K562 (cell line): ENCODE measurements around the gene SGK1.

Experiments used
- BHLHE40 ChIP-seq: IDR thresholded peaks from 2 replicates; pipeline ENCODE4 v1.6.1; 2011; ENCODE audit warnings: low read length, improper control_type of control experiment
- JUN ChIP-seq, 2 experiments: sonication (generic) in 1 of 2; formaldehyde crosslinking in 1 of 2; IDR thresholded peaks; 2 replicates each; pipeline versions ENCODE4 v1.6.1 to v1.8.0; 2012 to 2022; ENCODE audit warnings: borderline replicate concordance in 2 of 2, mild to moderate bottlenecking in 2 of 2, improper control_type of control experiment in 1 of 2, low read depth in 1 of 2, low read length in 1 of 2, missing genetic modification reagents in 1 of 2
- NCOA6 ChIP-seq: fragments of 450-650 bp; IDR thresholded peaks from 2 replicates; pipeline ENCODE4 v1.6.1; 2017; ENCODE audit warnings: mild to moderate bottlenecking
- PHB ChIP-seq: fragments of 250-450 bp; sonication (Bioruptor Pico); IDR thresholded peaks from 2 replicates; pipeline ENCODE4 v1.5.0; 2021
- POLR2A ChIP-seq: fragments of 450-650 bp; conservative IDR thresholded peaks from 2 replicates; pipeline ENCODE4 v1.6.1; 2016
- PTBP1 ChIP-seq: fragments of 200-400 bp; formaldehyde crosslinking; IDR thresholded peaks from 2 replicates; pipeline ENCODE4 v1.6.1; 2017; ENCODE audit warnings: low read depth, low read length
- ZNF224 ChIP-seq: sonication (generic); formaldehyde crosslinking; IDR thresholded peaks from 2 replicates; pipeline ENCODE4 v1.8.0; 2022; ENCODE audit warnings: mild to moderate bottlenecking, missing genetic modification reagents
- TF ChIP-seq, protein P1 (sequence below): fragments of 450-650 bp; IDR thresholded peaks from 2 replicates; pipeline ENCODE4 v1.6.1; 2016

DNA sequence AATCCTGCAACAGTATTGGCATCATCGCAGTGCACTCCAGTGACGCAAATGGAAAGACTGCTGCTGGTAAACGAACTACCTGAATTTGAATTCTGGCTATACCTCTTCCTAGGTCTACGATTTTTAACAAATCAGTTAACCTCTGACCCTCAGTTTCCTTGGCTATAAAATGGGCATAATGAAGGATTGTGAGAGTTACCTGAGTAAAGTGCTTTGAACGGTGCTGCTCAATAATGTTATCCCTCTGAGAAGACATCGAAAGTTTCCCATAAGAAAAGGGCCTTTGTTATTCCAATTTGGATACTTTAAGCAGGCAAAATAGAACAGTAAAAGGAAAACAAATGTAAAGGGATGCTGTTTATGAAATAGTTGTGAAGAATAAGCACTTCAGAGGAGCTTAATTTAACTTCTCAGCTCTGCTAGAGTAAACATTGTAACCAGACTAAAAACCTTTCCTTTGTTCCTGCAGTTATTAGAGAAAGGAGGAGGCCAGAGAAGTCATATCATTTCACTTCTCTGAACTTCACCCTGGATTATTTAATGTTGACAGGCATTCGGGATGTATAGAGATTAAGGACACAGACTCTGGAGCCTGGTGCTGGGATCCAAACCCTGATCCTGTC lies 5.8 kb downstream of the SGK1 start:
- TF ChIP-seq, protein P1, sequence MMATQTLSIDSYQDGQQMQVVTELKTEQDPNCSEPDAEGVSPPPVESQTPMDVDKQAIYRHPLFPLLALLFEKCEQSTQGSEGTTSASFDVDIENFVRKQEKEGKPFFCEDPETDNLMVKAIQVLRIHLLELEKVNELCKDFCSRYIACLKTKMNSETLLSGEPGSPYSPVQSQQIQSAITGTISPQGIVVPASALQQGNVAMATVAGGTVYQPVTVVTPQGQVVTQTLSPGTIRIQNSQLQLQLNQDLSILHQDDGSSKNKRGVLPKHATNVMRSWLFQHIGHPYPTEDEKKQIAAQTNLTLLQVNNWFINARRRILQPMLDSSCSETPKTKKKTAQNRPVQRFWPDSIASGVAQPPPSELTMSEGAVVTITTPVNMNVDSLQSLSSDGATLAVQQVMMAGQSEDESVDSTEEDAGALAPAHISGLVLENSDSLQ, result no peak
- TF ChIP-seq JUN (IDR thresholded peaks at IDR 0.05; ENCODE audit: borderline replicate concordance, low read depth, low read length), result no peak
- TF ChIP-seq JUN (CRISPR knock-in tag; IDR thresholded peaks at IDR 0.05; ENCODE audit: borderline replicate concordance), result no peak
- TF ChIP-seq ZNF224, result no peak
- TF ChIP-seq POLR2A, result no peak
- no peak for TF ChIP-seq PHB (CRISPR knock-in tag)
- no peak for TF ChIP-seq NCOA6
- no peak for TF ChIP-seq PTBP1
- TF ChIP-seq BHLHE40, result no peak
